Type B pancreatic cell (in vitro differentiated cells): ENCODE measurements around the gene TAF3. TPM values are rescaled to one million over a fixed set of nuclear protein-coding genes. Genes with fewer than 3 reads are reported as not detected.

Source experiments
- DNase-seq: peaks from one replicate; pipeline ENCODE4 v3.0.0; 2021; ENCODE audit warnings: mixed read lengths; ENCODE audit not compliant: unreplicated experiment; ENCODE audit errors: extremely low spot score
- H3K27ac Mint-ChIP-seq: 2 replicates; pipeline ENCODE4 v1.8.0; 2021; ENCODE audit warnings: mild to moderate bottlenecking, mixed read lengths
- H3K27me3 Mint-ChIP-seq: 2 replicates; pipeline ENCODE4 v1.8.0; 2021; ENCODE audit warnings: mixed read lengths
- H3K36me3 Mint-ChIP-seq: 2 replicates; pipeline ENCODE4 v1.8.0; 2021; ENCODE audit warnings: mixed read lengths
- H3K4me1 Mint-ChIP-seq: one replicate; pipeline ENCODE4 v1.8.0; 2021; ENCODE audit warnings: mixed read lengths; ENCODE audit not compliant: unreplicated experiment
- H3K4me3 Mint-ChIP-seq: 2 replicates; pipeline ENCODE4 v1.8.0; 2021; ENCODE audit warnings: mild to moderate bottlenecking, mixed read lengths
- H3K9me3 Mint-ChIP-seq: 2 replicates; pipeline ENCODE4 v1.8.0; 2021; ENCODE audit warnings: mixed read lengths
- total RNA-seq: library from RNA; stranded (reverse); gene quantifications from 2 replicates; pipeline ENCODE4 v1.2.1, GENCODE V29; 2021; ENCODE audit warnings: low replicate concordance
- TF ChIP-seq, protein P1 (sequence below): fragments of 200-600 bp; sonication (generic); conservative IDR thresholded peaks from 2 replicates; pipeline ENCODE4 v1.5.0; 2021; ENCODE audit warnings: antibody characterized with exemption, mild to moderate bottlenecking

The TAF3 gene
- total RNA-seq, 1 donor from 2014 or later, result 9.9 TPM

DNA sequence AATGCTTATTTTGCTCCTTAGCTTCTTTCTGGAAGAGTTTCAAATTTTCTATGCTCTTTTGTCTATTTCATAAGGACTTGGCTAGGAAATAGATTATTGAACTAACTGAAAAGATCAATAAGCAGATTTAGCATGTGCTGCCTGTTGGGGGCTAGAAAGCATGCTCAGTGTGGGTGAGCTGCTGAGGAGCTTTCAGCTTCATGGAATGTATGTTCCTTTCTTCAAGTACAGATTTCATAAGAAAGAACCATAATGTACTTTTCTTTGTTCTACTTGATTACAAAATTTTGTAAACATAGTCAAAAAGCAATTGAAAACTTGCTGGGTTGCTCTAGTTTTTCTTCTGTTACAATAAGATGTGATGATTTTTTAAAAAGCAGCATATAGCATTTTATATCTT is 73.8 kb downstream of the TAF3 start:
- Mint-ChIP-seq H3K36me3 (peaks cover 10% of the 10 kb centered on the region), H3K9me3 (no peaks in the 10 kb centered on the region), H3K4me3 (no peak overlapping the region), H3K27me3 (no peaks in the 10 kb centered on the region), H3K27ac (no peak overlapping the region), H3K4me1 (peaks cover 17% of the 10 kb centered on the region)
- no peak for DNase-seq
- TF ChIP-seq, protein P1, sequence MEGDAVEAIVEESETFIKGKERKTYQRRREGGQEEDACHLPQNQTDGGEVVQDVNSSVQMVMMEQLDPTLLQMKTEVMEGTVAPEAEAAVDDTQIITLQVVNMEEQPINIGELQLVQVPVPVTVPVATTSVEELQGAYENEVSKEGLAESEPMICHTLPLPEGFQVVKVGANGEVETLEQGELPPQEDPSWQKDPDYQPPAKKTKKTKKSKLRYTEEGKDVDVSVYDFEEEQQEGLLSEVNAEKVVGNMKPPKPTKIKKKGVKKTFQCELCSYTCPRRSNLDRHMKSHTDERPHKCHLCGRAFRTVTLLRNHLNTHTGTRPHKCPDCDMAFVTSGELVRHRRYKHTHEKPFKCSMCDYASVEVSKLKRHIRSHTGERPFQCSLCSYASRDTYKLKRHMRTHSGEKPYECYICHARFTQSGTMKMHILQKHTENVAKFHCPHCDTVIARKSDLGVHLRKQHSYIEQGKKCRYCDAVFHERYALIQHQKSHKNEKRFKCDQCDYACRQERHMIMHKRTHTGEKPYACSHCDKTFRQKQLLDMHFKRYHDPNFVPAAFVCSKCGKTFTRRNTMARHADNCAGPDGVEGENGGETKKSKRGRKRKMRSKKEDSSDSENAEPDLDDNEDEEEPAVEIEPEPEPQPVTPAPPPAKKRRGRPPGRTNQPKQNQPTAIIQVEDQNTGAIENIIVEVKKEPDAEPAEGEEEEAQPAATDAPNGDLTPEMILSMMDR, result no peak

DNA sequence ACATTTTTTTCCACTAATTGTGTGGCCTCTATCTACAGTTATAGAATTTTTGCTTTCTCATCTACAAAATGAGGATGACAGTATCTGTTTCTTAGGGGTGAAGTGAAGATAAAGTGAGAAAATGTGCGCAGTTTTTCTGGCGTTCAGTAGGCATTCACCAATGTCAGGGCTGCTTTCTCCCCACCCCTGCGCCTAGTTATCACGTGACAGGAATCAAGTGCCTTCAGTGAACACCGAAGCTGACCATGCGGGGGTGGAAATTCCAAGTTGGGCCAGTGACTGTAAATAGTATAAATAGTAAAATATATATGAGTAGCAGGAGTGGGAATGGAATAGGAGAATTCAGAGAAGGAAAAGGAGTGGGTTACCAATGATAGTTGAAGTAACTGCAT is 77.4 kb downstream of the TAF3 start:
- H3K4me1 Mint-ChIP-seq, result peaks cover 8% of the 10 kb centered on the region
- no peak overlapping the region for H3K27ac Mint-ChIP-seq
- TF ChIP-seq, protein P1, result no peak
- H3K4me3 Mint-ChIP-seq, result no peak overlapping the region
- no peaks in the 10 kb centered on the region for H3K27me3 Mint-ChIP-seq
- H3K36me3 Mint-ChIP-seq, result peaks cover 15% of the 10 kb centered on the region
- no peak for DNase-seq
- no peaks in the 10 kb centered on the region for H3K9me3 Mint-ChIP-seq

DNA sequence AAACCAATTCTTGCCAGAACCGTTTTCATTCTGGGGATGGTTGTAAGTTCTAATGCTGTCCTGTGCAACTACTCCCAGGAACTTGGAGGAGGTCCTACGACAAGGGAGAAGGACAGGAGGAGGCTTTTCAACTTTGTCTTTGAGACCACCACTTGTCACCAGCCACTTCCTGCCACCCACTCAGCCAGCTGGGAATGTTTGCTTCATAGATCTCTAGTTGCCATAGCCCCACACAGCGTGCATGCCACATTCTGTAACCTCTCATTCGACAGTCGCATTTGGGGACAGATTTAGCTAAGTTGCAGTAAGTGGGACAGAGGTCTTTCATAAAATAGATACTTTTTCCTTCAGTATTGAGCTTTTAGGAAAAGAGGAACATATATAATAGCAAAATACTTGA is 78.0 kb downstream of the TAF3 start:
- DNase-seq, result no peak
- H3K27me3 Mint-ChIP-seq, result no peaks in the 10 kb centered on the region
- H3K4me3 Mint-ChIP-seq, result no peak overlapping the region
- H3K4me1 Mint-ChIP-seq, result peaks cover 8% of the 10 kb centered on the region
- no peaks in the 10 kb centered on the region for H3K9me3 Mint-ChIP-seq
- H3K27ac Mint-ChIP-seq, result no peak overlapping the region
- TF ChIP-seq, protein P1, result no peak
- peaks cover 15% of the 10 kb centered on the region for H3K36me3 Mint-ChIP-seq

DNA sequence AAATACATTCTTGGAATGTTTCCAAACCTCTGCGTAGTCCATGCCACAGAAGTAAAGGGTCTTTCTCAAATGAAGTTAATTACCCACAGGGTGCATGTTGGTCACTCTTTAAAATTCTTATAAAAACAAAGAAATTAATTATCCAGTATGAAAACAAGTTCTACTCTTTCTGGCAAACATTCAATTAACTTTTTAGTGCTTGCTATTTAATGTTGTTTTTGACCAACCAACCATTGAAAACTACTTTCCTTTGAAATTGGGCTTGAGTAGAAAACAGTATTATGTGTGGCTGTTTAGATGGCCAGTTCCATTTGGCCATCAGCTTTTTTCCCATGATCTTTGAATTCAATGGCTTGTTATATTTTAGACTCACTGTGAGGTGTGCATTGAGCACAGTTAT is 83.0 kb downstream of the TAF3 start:
- no peak overlapping the region for H3K27ac Mint-ChIP-seq
- DNase-seq, result no peak
- H3K4me1 Mint-ChIP-seq, result no peaks in the 10 kb centered on the region
- H3K9me3 Mint-ChIP-seq, result no peaks in the 10 kb centered on the region
- H3K4me3 Mint-ChIP-seq, result no peak overlapping the region
- H3K27me3 Mint-ChIP-seq, result no peaks in the 10 kb centered on the region
- peaks cover 18% of the 10 kb centered on the region for H3K36me3 Mint-ChIP-seq
- TF ChIP-seq, protein P1, result no peak

DNA sequence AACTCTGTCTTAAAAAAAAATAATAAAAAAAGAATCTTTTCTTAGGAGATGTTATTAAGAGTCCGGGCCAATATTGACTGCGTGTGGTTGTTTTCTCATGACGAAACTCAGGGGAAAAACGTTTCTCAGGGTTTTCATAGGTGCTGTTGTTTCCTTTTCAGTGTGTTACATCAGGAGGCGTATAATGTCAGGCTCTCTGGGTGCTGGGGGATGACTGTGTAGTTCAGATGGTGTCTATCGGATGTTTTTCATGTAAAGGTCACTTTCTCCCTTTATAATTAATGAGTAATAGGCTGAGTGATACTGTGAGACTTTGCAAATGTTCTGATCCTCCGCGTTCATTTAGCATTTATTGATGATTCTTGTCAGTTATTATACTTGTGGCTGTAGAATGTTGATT is 84.1 kb downstream of the TAF3 start:
- no peaks in the 10 kb centered on the region for H3K9me3 Mint-ChIP-seq
- no peaks in the 10 kb centered on the region for H3K4me1 Mint-ChIP-seq
- peaks cover 6% of the 10 kb centered on the region for H3K36me3 Mint-ChIP-seq
- no peak overlapping the region for H3K27ac Mint-ChIP-seq
- no peaks in the 10 kb centered on the region for H3K27me3 Mint-ChIP-seq
- TF ChIP-seq, protein P1, result no peak
- no peak overlapping the region for H3K4me3 Mint-ChIP-seq
- no peak for DNase-seq

DNA sequence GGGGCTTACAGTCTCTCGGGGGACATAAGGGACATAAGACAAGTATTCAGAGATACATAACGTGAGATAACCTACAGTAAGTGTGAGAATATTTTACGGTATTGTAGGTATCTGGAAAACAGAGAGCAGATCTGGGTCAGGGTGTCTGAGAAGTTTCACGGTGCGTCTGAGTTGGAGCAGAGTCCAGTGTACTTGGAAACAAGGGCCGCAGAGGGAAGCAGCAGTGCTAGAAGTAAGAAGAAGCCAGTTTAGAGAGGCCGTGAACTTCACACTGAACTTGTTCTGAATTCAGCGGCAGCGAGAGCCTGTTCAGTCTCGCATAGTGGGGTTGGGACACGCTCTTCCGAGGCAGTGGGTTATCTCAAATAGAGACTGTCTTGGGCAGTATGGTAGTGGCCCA is 85.5 kb downstream of the TAF3 start:
- Mint-ChIP-seq H3K27me3 (no peaks in the 10 kb centered on the region), H3K4me1 (no peaks in the 10 kb centered on the region), H3K27ac (no peak overlapping the region), H3K4me3 (no peak overlapping the region), H3K9me3 (no peaks in the 10 kb centered on the region), H3K36me3 (peaks cover 3% of the 10 kb centered on the region)
- no peak for DNase-seq
- TF ChIP-seq, protein P1, result no peak
